Measurements from ENCODE around the gene COL26A1.

COL26A1 gene

GRCh38 chr7:101357433-101357832, 5.2 kb upstream of the COL26A1 start:
- no peak overlapping the region for H3K27ac ChIP-seq
- TF ChIP-seq ZFX (IDR thresholded peaks at IDR 0.05; ENCODE audit: borderline replicate concordance) (no peak), CTCF (IDR thresholded peaks at IDR 0.05) (no peak)

- H3K27ac ChIP-seq = no peak overlapping the region
- no peak for TF ChIP-seq CTCF (IDR thresholded peaks at IDR 0.05)
- TF ChIP-seq ZFX (IDR thresholded peaks at IDR 0.05; ENCODE audit: borderline replicate concordance) = no peak
Measured at GRCh38 chr7:101363196-101363733, 590 bp downstream of the COL26A1 start.

GRCh38 chr7:101363734-101364374, 1.2 kb downstream of the COL26A1 start:
- no peak for TF ChIP-seq ZFX (IDR thresholded peaks at IDR 0.05; ENCODE audit: borderline replicate concordance)
- peak; percentile 100 for TF ChIP-seq CTCF (IDR thresholded peaks at IDR 0.05)
- H3K27ac ChIP-seq = no peak overlapping the region

GRCh38 chr7:101365956-101366355, 3.3 kb downstream of the COL26A1 start:
- TF ChIP-seq ZFX (IDR thresholded peaks at IDR 0.05; ENCODE audit: borderline replicate concordance) = no peak
- TF ChIP-seq CTCF (IDR thresholded peaks at IDR 0.05) = no peak

GRCh38 chr7:101367676-101368075, 5.0 kb downstream of the COL26A1 start:
- no peak for TF ChIP-seq ZFX (IDR thresholded peaks at IDR 0.05; ENCODE audit: borderline replicate concordance)
- TF ChIP-seq CTCF (IDR thresholded peaks at IDR 0.05) = no peak
- no peak overlapping the region for H3K27ac ChIP-seq

More at GRCh38 chr7:101365956-101366355, 3.3 kb downstream of the COL26A1 start:
- no peak overlapping the region for H3K27ac ChIP-seq

- TF ChIP-seq CTCF (IDR thresholded peaks at IDR 0.05) (no peak), ZFX (IDR thresholded peaks at IDR 0.05; ENCODE audit: borderline replicate concordance) (no peak)
- no peak overlapping the region for H3K27ac ChIP-seq
Measured at GRCh38 chr7:101368422-101369165, 5.9 kb downstream of the COL26A1 start.

- H3K27ac ChIP-seq = no peak overlapping the region
- no peak for TF ChIP-seq ZFX (IDR thresholded peaks at IDR 0.05; ENCODE audit: borderline replicate concordance)
- no peak for TF ChIP-seq CTCF (IDR thresholded peaks at IDR 0.05)
Measured at GRCh38 chr7:101370836-101371235, 8.2 kb downstream of the COL26A1 start.
